GM21423 (cell line): ENCODE results near the gene PIP4K2C.

Experiments
- ATAC-seq: cut with Tn5 transposase; IDR thresholded peaks from one replicate; pipeline ENCODE4 v1.9.1; 2021; ENCODE audit warnings: mild to moderate bottlenecking, moderate library complexity; ENCODE audit not compliant: unreplicated experiment

PIP4K2C gene

DNA sequence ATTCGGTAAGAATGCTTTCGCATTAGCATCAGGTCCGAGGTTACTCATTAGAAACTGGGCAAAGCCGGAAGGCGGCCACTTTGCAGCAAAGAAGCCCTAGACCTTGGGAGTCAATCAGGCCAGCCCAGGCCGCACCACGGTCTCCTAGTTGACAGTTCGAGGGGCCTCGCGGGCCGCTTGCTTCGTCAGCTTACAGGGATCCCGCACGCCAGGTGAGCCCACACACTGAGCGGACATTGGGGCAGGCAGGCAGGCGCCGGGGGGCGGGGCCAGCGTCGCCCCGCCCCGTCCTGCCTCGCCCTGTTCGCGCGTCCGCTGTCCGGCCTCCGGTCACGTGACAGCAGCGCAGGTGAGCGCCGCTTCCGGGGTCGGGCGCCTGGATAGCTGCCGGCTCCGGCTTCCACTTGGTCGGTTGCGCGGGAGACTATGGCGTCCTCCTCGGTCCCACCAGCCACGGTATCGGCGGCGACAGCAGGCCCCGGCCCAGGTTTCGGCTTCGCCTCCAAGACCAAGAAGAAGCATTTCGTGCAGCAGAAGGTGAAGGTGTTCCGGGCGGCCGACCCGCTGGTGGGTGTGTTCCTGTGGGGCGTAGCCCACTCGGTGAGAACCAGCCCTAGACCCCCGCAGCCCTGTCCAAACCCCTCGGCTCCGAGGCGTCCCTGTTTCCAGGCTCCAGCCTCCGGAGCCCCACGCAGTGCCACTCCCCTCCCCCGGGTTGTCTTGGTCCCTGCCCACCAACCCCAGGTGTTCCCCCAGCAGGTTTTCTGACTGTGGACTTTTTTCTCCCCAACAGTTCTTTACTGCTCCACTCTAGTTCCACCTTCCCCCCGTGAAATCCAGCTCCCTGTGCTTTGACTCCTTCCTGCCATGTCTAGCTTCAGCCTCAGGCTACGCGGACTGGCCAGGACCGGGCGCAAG lies at the start of gene PIP4K2C:
Gene PIP4K2C, plus strand, starts transcription at position 329 of the 918 bp plus-strand sequence. Its CDS starts 98 bp downstream, at position 427.
- peak; percentile 96 for ATAC-seq

DNA sequence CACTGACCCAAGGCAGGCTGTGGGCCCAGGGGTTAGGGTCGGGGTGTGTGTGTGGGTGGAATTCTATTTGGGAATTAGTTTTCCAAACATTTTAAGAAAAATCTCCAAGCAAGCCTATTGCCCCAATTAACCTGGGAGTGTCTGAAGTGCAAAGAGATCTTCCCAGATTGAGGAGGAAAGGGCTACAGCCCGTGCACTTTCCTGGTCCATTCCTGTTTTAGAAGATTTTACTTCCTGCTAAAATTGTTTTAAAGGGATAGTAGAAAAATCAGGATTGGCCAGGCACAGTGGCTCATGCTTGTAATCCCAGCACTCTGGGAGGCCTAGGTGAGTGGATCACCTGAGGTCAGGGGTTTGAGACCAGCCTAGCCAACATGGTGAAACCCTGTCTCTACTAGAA lies 49.3 kb upstream of the PIP4K2C start:
- ATAC-seq = no peak

- ATAC-seq = no peak
These were observed 47.4 kb upstream of the PIP4K2C start for GRCh38 chr12:57543581-57543980.

GRCh38 chr12:57545809-57546437 lies 45.1 kb upstream of the PIP4K2C start:
- no peak for ATAC-seq

DNA sequence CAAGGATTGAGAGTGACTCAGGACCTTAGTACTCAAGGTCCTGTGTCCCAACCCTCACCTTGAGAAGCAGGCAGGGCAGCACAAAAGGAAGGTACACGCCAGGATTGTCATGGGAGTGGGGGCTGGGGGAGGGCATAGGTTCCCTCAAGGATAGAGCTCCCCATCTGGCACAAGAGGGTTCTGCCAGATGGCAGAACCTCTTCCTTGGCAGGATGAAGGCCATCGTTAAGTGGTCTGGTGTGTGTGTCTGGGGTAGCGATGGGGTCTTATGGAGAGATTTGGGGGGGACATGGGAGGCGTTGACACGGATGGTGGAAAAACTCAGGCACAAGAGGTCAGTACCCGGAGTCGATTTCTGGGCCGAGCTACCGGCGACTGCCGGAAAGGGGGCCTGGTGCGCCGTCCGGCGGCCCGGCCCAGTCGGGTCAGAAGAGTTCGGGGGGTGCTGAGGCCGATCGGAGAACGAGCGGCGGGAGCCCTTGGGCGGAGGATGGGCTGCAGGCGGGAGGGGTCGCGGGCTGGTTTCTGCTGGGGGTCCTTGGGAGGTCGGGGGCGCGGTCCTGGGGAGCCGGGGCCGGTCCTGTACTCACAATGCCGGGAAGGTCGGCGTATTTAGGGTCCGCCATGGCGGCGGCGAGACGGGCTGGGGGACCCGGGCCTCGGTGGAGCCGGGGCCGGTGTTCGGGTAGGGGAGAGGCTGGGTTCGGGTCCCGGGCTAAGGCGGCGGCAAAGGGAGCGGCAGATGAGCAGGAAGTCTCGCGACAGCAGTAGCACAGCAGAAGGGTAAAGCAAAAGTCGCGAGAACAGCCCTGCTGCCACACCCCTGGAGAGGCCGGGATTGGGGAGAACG lies 44.3 kb upstream of the PIP4K2C start, which contains the start of gene DCTN2:
Gene DCTN2, minus strand, starts transcription at position 755 of the 850 bp plus-strand sequence. Its CDS starts 129 bp downstream, at position 626.
- ATAC-seq = peak; percentile 98

DNA sequence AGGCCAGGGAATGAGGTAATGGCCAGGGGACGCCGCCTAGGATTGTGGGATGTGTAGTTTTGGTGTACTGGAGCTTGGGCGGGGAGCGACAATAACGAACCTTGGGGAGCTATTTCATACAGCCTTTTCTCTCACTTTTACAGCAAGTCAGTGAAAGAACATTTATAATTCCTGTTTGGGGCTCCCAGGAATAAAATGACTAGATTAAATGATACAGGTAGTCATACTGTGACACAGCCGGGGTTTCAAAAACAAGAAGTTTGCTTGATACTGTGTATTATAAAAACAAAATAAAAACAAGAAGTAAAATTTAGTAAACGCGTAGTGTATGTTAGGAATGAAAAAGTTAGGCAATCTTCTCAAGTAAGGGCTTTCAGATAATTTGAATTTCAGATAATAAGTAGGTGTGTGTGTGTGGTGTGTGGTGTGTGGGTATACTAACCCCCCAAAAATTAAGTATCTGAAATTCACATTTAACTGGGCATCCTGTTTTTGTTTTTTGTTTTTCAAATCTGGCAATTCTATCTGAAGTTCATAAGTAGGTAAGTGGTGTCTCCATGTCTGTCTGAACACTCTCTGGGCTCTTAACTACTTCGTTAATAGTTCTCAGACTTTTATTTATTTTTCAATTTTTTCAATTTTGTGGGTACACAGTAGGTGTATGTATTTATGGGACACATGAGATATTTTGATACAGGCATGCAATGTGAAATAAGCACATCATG lies 43.5 kb upstream of the PIP4K2C start:
- no peak for ATAC-seq

DNA sequence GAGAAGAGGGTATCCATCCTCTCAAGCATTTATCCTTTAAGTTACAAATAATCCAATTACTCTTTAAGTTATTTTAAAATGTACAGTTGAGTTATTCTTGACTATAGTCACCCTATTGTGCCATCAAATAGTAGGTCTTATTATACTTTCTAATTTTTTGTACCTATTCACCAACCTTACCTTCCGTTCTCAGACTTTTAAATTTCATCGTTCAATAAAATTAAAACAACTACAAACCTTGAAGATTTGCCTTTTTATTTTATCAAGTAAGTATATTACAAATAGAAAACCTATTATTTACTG lies 43.0 kb upstream of the PIP4K2C start:
- ATAC-seq = no peak

GRCh38 chr12:57548488-57548887 lies 42.5 kb upstream of the PIP4K2C start:
- no peak for ATAC-seq

DNA sequence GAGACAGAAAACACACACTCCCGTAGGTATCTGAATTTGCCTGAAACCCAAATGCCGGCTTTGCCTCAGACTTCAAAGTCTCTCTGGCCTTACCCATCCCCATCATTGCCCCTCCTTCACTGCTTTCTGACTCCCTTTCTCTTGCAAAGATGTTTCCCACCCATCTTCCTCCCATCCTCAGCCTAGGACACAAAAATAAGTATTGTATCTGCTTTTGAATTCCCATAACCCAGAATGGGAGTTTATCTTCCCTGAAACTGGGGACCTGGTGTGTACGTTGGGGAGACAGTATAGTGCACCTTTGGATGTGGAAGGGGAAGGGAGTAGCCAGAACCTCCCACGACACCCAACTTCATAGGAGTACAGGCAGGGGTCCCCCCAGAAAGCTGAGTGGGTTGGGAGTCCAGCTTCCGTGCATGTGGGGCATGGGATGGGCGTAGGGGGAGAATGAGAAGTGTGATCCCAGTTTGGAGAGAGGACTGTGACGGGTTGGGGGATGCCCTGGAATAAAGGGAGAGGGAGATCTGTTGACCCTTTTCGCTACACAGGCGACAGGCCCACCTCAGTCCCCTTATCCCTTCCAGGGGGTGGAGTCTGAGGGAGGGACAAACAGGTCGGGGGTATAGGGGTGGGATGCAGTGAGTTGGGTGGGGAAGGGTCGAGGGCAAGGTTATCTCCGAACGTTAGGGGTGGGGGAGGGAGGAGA lies 41.6 kb upstream of the PIP4K2C start:
- ATAC-seq = no peak

- ATAC-seq = no peak
These were observed 40.9 kb upstream of the PIP4K2C start, which contains the start of gene KIF5A for GRCh38 chr12:57549909-57550640. Gene KIF5A, plus strand, starts transcription at chr12:57550044. Its CDS starts 228 bp downstream, at chr12:57550272.

- no peak for ATAC-seq
These were observed 40.1 kb upstream of the PIP4K2C start for GRCh38 chr12:57550641-57551549.

- ATAC-seq = no peak
These were observed 39.2 kb upstream of the PIP4K2C start for GRCh38 chr12:57551637-57552305.

GRCh38 chr12:57552306-57552651 lies 38.7 kb upstream of the PIP4K2C start:
- no peak for ATAC-seq

GRCh38 chr12:57552835-57553313 lies 38.1 kb upstream of the PIP4K2C start:
- no peak for ATAC-seq

- ATAC-seq = no peak
These were observed 37.4 kb upstream of the PIP4K2C start for GRCh38 chr12:57553343-57554202.

- no peak for ATAC-seq
These were observed 36.5 kb upstream of the PIP4K2C start for GRCh38 chr12:57554453-57554852.

DNA sequence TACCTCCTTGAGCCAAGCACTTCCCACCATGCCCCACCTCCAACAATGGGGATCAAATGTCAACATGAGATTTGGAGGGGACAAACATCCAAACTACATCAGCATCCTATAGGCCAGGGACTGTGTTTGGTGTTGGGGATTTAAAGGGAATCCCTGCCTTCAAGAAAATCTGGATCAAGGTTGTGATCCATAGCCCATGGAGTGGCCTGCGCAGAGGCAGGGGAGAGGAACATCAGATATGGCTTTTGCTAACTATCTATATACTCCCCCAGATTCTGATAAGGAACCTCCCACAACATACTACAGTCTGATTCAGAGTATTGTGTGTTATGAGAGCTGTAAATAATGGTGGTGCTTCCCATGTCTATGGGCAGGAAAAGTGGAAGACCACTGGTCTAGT lies 36.1 kb upstream of the PIP4K2C start:
- ATAC-seq = no peak
